ENCODE measurements around the gene CSNK1G1. TPM values are rescaled to one million over a fixed set of nuclear protein-coding genes. Genes with fewer than 3 reads are reported as not detected.
"Not testable (repeated sequence)": the region's sequence is repeated elsewhere in the genome, so short reads cannot be mapped to it uniquely, and the experiment has no call there.

The CSNK1G1 gene
- total RNA-seq, 5 donors from 2014 or later (not counting 1 experiment from before 2014, with no cell fraction given), result 22.3 to 25.6 (median 23.6) TPM

GRCh38 chr15:64355348-64355943 is 527 bp downstream of the CSNK1G1 start:
- Mint-ChIP-seq H3K27me3 (no peaks in the 10 kb centered on the region), H3K9me3 (no peaks in the 10 kb centered on the region), H3K4me1 (peaks cover 20 to 25% (median 20%) of the 10 kb centered on the region in 3 donors), H3K27ac (peak overlapping the region; percentile 87 to 88), H3K4me3 (peak overlapping the region; percentile 87 to 95 (median 95)), H3K36me3 (no peaks in the 10 kb centered on the region)
- DNase-seq (peak in 17 of 35 experiments; percentile 0 to 31 (median 5)), ATAC-seq (replicated peaks in 1 of 4) (peak; percentile 18 to 32 (median 21))
- no peaks in the 10 kb centered on the region for H3K27me3 ChIP-seq (replicated peaks in 1 of 2; ENCODE audit: control insufficient read depth in 2 of 2, extremely low read depth in 1 of 2, insufficient read depth in 2 of 2, low read length in 1 of 2)
- ChIA-PET POLR2A (no interaction called here), CTCF (interaction anchor here in 1 of 2 donors (0.6 kb wide), 1 partner anchor 146 kb away, joined by 3 read pairs; no protein-coding TSS in a partner anchor)
- H3K4me3 ChIP-seq (ENCODE audit: control insufficient read depth in 1 of 2, extremely low read depth in 1 of 2, low read length in 1 of 2), result peak overlapping the region; percentile 90
- H3K9me3 ChIP-seq, result no peaks in the 10 kb centered on the region
- peak overlapping the region; percentile 54 for H3K27ac ChIP-seq (ENCODE audit: low read length)
- H3K4me1 ChIP-seq (ENCODE audit: control insufficient read depth in 1 of 2, extremely low read depth in 1 of 2, insufficient read depth in 2 of 2, low read length in 2 of 2), result peaks cover 2 to 9% of the 10 kb centered on the region in 2 experiments
- no peaks in the 10 kb centered on the region for H3K36me3 ChIP-seq (ENCODE audit: control insufficient read depth in 2 of 2, extremely low read depth in 1 of 2, insufficient read depth in 1 of 2, low read length in 1 of 2)
- WGBS (ENCODE audit: insufficient coverage), result 0% methylated on average over 10 of the region's 30 CpGs

- Histone ChIP-seq H3K36me3 (ENCODE audit: control insufficient read depth in 2 of 2, extremely low read depth in 1 of 2, insufficient read depth in 1 of 2, low read length in 1 of 2) (no peaks in the 10 kb centered on the region), H3K9me3 (no peaks in the 10 kb centered on the region), H3K27ac (ENCODE audit: low read length) (peak overlapping the region; percentile 54), H3K27me3 (replicated peaks in 1 of 2; ENCODE audit: control insufficient read depth in 2 of 2, extremely low read depth in 1 of 2, insufficient read depth in 2 of 2, low read length in 1 of 2) (no peaks in the 10 kb centered on the region), H3K4me1 (ENCODE audit: control insufficient read depth in 1 of 2, extremely low read depth in 1 of 2, insufficient read depth in 2 of 2, low read length in 2 of 2) (peaks cover 2 to 9% of the 10 kb centered on the region in 2 experiments), H3K4me3 (ENCODE audit: control insufficient read depth in 1 of 2, extremely low read depth in 1 of 2, low read length in 1 of 2) (peak overlapping the region; percentile 90)
- CTCF ChIA-PET, result no interaction called here
- Mint-ChIP-seq H3K36me3 (no peaks in the 10 kb centered on the region), H3K27me3 (no peaks in the 10 kb centered on the region), H3K4me3 (peak overlapping the region; percentile 87 to 95 (median 95)), H3K9me3 (no peaks in the 10 kb centered on the region), H3K4me1 (peaks cover 20 to 25% (median 20%) of the 10 kb centered on the region in 3 donors), H3K27ac (peak overlapping the region; percentile 85 to 87)
- POLR2A ChIA-PET, result interaction anchor here in 1 of 2 donors (0.6 to 0.8 kb wide), 2 partner anchors 67 to 719 kb away, joined by 3 read pairs; no protein-coding TSS in a partner anchor
- WGBS (ENCODE audit: insufficient coverage), result 100% methylated on average over 1 of the region's 5 CpGs
- ATAC-seq (replicated peaks in 1 of 4), result no peak
- no peak for DNase-seq
Observed at GRCh38 chr15:64354688-64355344, 1.2 kb downstream of the CSNK1G1 start.

- Mint-ChIP-seq H3K4me3 (no peak overlapping the region), H3K27me3 (no peaks in the 10 kb centered on the region), H3K9me3 (no peaks in the 10 kb centered on the region), H3K27ac (no peak overlapping the region), H3K36me3 (peaks cover 16% of the 10 kb centered on the region), H3K4me1 (peaks cover 22 to 29% (median 28%) of the 10 kb centered on the region in 3 donors)
- Histone ChIP-seq H3K36me3 (ENCODE audit: control insufficient read depth in 2 of 2, extremely low read depth in 1 of 2, insufficient read depth in 1 of 2, low read length in 1 of 2) (peaks cover 3 to 6% of the 10 kb centered on the region in 2 donors), H3K9me3 (no peaks in the 10 kb centered on the region), H3K4me1 (ENCODE audit: control insufficient read depth in 1 of 2, extremely low read depth in 1 of 2, insufficient read depth in 2 of 2, low read length in 2 of 2) (peaks cover 2 to 5% of the 10 kb centered on the region in 2 experiments), H3K27ac (ENCODE audit: low read length) (no peak overlapping the region), H3K27me3 (replicated peaks in 1 of 2; ENCODE audit: control insufficient read depth in 2 of 2, extremely low read depth in 1 of 2, insufficient read depth in 2 of 2, low read length in 1 of 2) (no peaks in the 10 kb centered on the region), H3K4me3 (ENCODE audit: control insufficient read depth in 1 of 2, extremely low read depth in 1 of 2, low read length in 1 of 2) (no peak overlapping the region)
- ATAC-seq (replicated peaks in 1 of 4), result no peak
- no peak for DNase-seq
- ChIA-PET POLR2A (no interaction called here), CTCF (no interaction called here)
- 100% methylated on average over 2 of the region's 7 CpGs for WGBS (ENCODE audit: insufficient coverage)
Observed at GRCh38 chr15:64351265-64351664, 4.7 kb downstream of the CSNK1G1 start.

GRCh38 chr15:64349375-64349774 is 6.6 kb downstream of the CSNK1G1 start:
- H3K4me1 ChIP-seq (ENCODE audit: control insufficient read depth in 1 of 2, extremely low read depth in 1 of 2, insufficient read depth in 2 of 2, low read length in 2 of 2), result no peaks in the 10 kb centered on the region
- H3K4me3 ChIP-seq (ENCODE audit: control insufficient read depth in 1 of 2, extremely low read depth in 1 of 2, low read length in 1 of 2), result no peak overlapping the region
- no peaks in the 10 kb centered on the region for H3K27me3 ChIP-seq (replicated peaks in 1 of 2; ENCODE audit: control insufficient read depth in 2 of 2, extremely low read depth in 1 of 2, insufficient read depth in 2 of 2, low read length in 1 of 2)
- no peak overlapping the region for H3K27ac ChIP-seq (ENCODE audit: low read length)
- POLR2A ChIA-PET, result interaction anchor here (0.7 kb wide), 2 partner anchors 304 to 686 kb away, joined by 3 to 5 read pairs; no protein-coding TSS in a partner anchor
- H3K27me3 Mint-ChIP-seq, result no peaks in the 10 kb centered on the region
- H3K4me1 Mint-ChIP-seq, result peaks cover 22 to 27% (median 27%) of the 10 kb centered on the region in 3 donors
- no peak overlapping the region for H3K27ac Mint-ChIP-seq
- ATAC-seq (replicated peaks in 1 of 4) (no peak), DNase-seq (no peak)
- CTCF ChIA-PET, result no interaction called here
- no peaks in the 10 kb centered on the region for H3K9me3 ChIP-seq
- no peak overlapping the region for H3K4me3 Mint-ChIP-seq
- H3K9me3 Mint-ChIP-seq, result no peaks in the 10 kb centered on the region
- peaks cover 3 to 6% of the 10 kb centered on the region in 2 donors for H3K36me3 ChIP-seq (ENCODE audit: control insufficient read depth in 2 of 2, extremely low read depth in 1 of 2, insufficient read depth in 1 of 2, low read length in 1 of 2)
- peaks cover 18% of the 10 kb centered on the region for H3K36me3 Mint-ChIP-seq
- 92% methylated on average over 2 of the region's 2 CpGs for WGBS (ENCODE audit: insufficient coverage)

GRCh38 chr15:64348455-64348854 is 7.5 kb downstream of the CSNK1G1 start:
- ChIA-PET POLR2A (interaction anchor here in 1 of 2 donors (0.7 kb wide), 1 partner anchor 28 kb away, joined by 3 read pairs; no protein-coding TSS in a partner anchor), CTCF (no interaction called here)
- Mint-ChIP-seq H3K27ac (no peak overlapping the region), H3K36me3 (peaks cover 18% of the 10 kb centered on the region), H3K27me3 (no peaks in the 10 kb centered on the region), H3K9me3 (no peaks in the 10 kb centered on the region), H3K4me1 (peaks cover 24 to 31% (median 30%) of the 10 kb centered on the region in 3 donors), H3K4me3 (no peak overlapping the region)
- ATAC-seq (replicated peaks in 1 of 4), result no peak
- Histone ChIP-seq H3K36me3 (ENCODE audit: control insufficient read depth in 2 of 2, extremely low read depth in 1 of 2, insufficient read depth in 1 of 2, low read length in 1 of 2) (peaks cover 3 to 6% of the 10 kb centered on the region in 2 donors), H3K4me1 (ENCODE audit: control insufficient read depth in 1 of 2, extremely low read depth in 1 of 2, insufficient read depth in 2 of 2, low read length in 2 of 2) (no peaks in the 10 kb centered on the region), H3K9me3 (no peaks in the 10 kb centered on the region), H3K27me3 (replicated peaks in 1 of 2; ENCODE audit: control insufficient read depth in 2 of 2, extremely low read depth in 1 of 2, insufficient read depth in 2 of 2, low read length in 1 of 2) (no peaks in the 10 kb centered on the region), H3K4me3 (ENCODE audit: control insufficient read depth in 1 of 2, extremely low read depth in 1 of 2, low read length in 1 of 2) (no peak overlapping the region), H3K27ac (ENCODE audit: low read length) (no peak overlapping the region)
- WGBS (ENCODE audit: insufficient coverage), result no CpG with 5 or more reads among the region's 1 CpG
- DNase-seq, result no peak

- H3K27me3 ChIP-seq (replicated peaks in 1 of 2; ENCODE audit: control insufficient read depth in 2 of 2, extremely low read depth in 1 of 2, insufficient read depth in 2 of 2, low read length in 1 of 2); H3K27ac ChIP-seq (ENCODE audit: low read length); H3K4me1 ChIP-seq (ENCODE audit: control insufficient read depth in 1 of 2, extremely low read depth in 1 of 2, insufficient read depth in 2 of 2, low read length in 2 of 2); H3K4me3 Mint-ChIP-seq; ATAC-seq (replicated peaks in 1 of 4); H3K4me3 ChIP-seq (ENCODE audit: control insufficient read depth in 1 of 2, extremely low read depth in 1 of 2, low read length in 1 of 2); POLR2A ChIA-PET; DNase-seq; H3K27me3 Mint-ChIP-seq; H3K27ac Mint-ChIP-seq; H3K9me3 ChIP-seq; CTCF ChIA-PET; H3K9me3 Mint-ChIP-seq: not testable (repeated sequence)
- Mint-ChIP-seq H3K4me1 (peaks cover 30 to 39% (median 33%) of the 10 kb centered on the region in 3 donors), H3K36me3 (peaks cover 31% of the 10 kb centered on the region)
- H3K36me3 ChIP-seq (ENCODE audit: control insufficient read depth in 2 of 2, extremely low read depth in 1 of 2, insufficient read depth in 1 of 2, low read length in 1 of 2), result peaks cover 3 to 20% of the 10 kb centered on the region in 2 donors
- no CpG with 5 or more reads among the region's 6 CpGs for WGBS (ENCODE audit: insufficient coverage)
Observed at GRCh38 chr15:64346242-64346641, 9.7 kb downstream of the CSNK1G1 start.
